HepG2 (cell line): ENCODE measurements around the gene EMC9. TPM values are rescaled to one million over a fixed set of nuclear protein-coding genes. Genes with fewer than 3 reads are reported as not detected.

ENCODE experiments used
- ADNP ChIP-seq: sonication (generic); formaldehyde crosslinking; IDR thresholded peaks from 2 replicates; pipeline ENCODE4 v1.4.0; 2020; ENCODE audit warnings: missing genetic modification reagents
- CEBPG ChIP-seq: IDR thresholded peaks from 2 replicates; pipeline ENCODE4 v1.6.1; 2016
- DZIP1 ChIP-seq: sonication (generic); formaldehyde crosslinking; IDR thresholded peaks from 2 replicates; pipeline ENCODE4 v1.5.0; 2020; ENCODE audit warnings: mild to moderate bottlenecking, missing genetic modification reagents
- FOSL2 ChIP-seq: sonication (generic); formaldehyde crosslinking; IDR thresholded peaks from 2 replicates; pipeline ENCODE4 v1.4.0; 2020; ENCODE audit warnings: missing genetic modification reagents
- MAZ ChIP-seq, 2 experiments: sonication (generic) in 1 of 2; formaldehyde crosslinking in 1 of 2; IDR thresholded peaks; 2 replicates each; pipeline versions ENCODE4 v1.5.0 to v1.6.1; 2012 to 2020; ENCODE audit warnings: low read depth in 2 of 2, mild to moderate bottlenecking in 2 of 2, borderline replicate concordance in 1 of 2, improper control_type of control experiment in 1 of 2, low read length in 1 of 2, missing genetic modification reagents in 1 of 2, moderate library complexity in 1 of 2
- TRIM24 ChIP-seq: sonication (generic); formaldehyde crosslinking; IDR thresholded peaks from 2 replicates; pipeline ENCODE4 v1.8.0; 2022; ENCODE audit warnings: mild to moderate bottlenecking, missing genetic modification reagents
- ZBTB25 ChIP-seq: IDR thresholded peaks from 2 replicates; pipeline ENCODE4 v1.6.1; 2018; ENCODE audit warnings: missing genetic modification reagents
- polyA plus RNA-seq, 8 experiments: library from polyadenylated mRNA; depleted of rRNA in 3 of 8; stranded (reverse) in 7 of 8; unstranded in 1 of 8; fragments of >200 nt; fragmentation: Illumina TruSeq in 4 of 8; extraction: Trizol in 4 of 8; gene quantifications; 2 replicates each; pipeline versions ENCODE4 v1.2.1 to v1.2.3, GENCODE V29; 2011 to 2016; ENCODE audit warnings: low read depth in 4 of 8, missing spikeins in 1 of 8, mixed read lengths in 1 of 8; ENCODE audit not compliant: insufficient read depth in 1 of 8
- total RNA-seq, 5 experiments: library from RNA; depleted of rRNA; stranded (reverse); fragments of >200 nt; fragmentation: Illumina TruSeq; extraction: Trizol; gene quantifications; 2 replicates each; pipeline ENCODE4 v1.2.3, GENCODE V29; 2016; ENCODE audit warnings: low read depth in 1 of 5
- TF ChIP-seq, protein P1 (sequence below): sonication (generic); formaldehyde crosslinking; IDR thresholded peaks from 2 replicates; pipeline ENCODE4 v1.4.0; 2020; ENCODE audit warnings: missing genetic modification reagents
- TF ChIP-seq, protein P2 (sequence below): IDR thresholded peaks from 2 replicates; pipeline ENCODE4 v1.6.1; 2016; ENCODE audit warnings: low read depth
- TF ChIP-seq, protein P3 (sequence below): sonication (generic); formaldehyde crosslinking; IDR thresholded peaks from 2 replicates; pipeline ENCODE4 v1.9.0; 2021; ENCODE audit warnings: missing genetic modification reagents, borderline replicate concordance

EMC9 gene
- total and polyA plus RNA-seq, 2 of the 13 experiments (the other 11 are each of a cell fraction or from before 2014, with no cell fraction given) = 60.5 to 78.7 TPM

- TF ChIP-seq DZIP1 (CRISPR knock-in tag) (no peak), FOSL2 (CRISPR knock-in tag) (0 out of 2 replicates have a peak, but pooled peaks have one; percentile 25), ZBTB25 (0 out of 2 replicates have a peak, but pooled peaks have one; percentile 7), ADNP (no peak), CEBPG (CRISPR knock-in tag) (peak; percentile 90), MAZ (IDR thresholded peaks at IDR 0.05; ENCODE audit: borderline replicate concordance, low read depth, low read length) (no peak), MAZ (CRISPR knock-in tag; IDR thresholded peaks at IDR 0.05; ENCODE audit: low read depth) (no peak), TRIM24 (CRISPR knock-in tag) (no peak)
- TF ChIP-seq, protein P1, sequence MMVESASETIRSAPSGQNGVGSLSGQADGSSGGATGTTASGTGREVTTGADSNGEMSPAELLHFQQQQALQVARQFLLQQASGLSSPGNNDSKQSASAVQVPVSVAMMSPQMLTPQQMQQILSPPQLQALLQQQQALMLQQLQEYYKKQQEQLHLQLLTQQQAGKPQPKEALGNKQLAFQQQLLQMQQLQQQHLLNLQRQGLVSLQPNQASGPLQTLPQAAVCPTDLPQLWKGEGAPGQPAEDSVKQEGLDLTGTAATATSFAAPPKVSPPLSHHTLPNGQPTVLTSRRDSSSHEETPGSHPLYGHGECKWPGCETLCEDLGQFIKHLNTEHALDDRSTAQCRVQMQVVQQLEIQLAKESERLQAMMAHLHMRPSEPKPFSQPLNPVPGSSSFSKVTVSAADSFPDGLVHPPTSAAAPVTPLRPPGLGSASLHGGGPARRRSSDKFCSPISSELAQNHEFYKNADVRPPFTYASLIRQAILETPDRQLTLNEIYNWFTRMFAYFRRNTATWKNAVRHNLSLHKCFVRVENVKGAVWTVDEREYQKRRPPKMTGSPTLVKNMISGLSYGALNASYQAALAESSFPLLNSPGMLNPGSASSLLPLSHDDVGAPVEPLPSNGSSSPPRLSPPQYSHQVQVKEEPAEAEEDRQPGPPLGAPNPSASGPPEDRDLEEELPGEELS = no peak
- TF ChIP-seq, protein P2, sequence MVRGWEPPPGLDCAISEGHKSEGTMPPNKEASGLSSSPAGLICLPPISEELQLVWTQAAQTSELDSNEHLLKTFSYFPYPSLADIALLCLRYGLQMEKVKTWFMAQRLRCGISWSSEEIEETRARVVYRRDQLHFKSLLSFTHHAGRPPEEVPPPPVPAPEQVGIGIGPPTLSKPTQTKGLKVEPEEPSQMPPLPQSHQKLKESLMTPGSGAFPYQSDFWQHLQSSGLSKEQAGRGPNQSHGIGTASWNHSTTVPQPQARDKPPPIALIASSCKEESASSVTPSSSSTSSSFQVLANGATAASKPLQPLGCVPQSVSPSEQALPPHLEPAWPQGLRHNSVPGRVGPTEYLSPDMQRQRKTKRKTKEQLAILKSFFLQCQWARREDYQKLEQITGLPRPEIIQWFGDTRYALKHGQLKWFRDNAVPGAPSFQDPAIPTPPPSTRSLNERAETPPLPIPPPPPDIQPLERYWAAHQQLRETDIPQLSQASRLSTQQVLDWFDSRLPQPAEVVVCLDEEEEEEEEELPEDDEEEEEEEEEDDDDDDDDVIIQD (CRISPR knock-in tag) = peak; percentile 24; the same call in 1 of the 2 replicates
- TF ChIP-seq, protein P3, sequence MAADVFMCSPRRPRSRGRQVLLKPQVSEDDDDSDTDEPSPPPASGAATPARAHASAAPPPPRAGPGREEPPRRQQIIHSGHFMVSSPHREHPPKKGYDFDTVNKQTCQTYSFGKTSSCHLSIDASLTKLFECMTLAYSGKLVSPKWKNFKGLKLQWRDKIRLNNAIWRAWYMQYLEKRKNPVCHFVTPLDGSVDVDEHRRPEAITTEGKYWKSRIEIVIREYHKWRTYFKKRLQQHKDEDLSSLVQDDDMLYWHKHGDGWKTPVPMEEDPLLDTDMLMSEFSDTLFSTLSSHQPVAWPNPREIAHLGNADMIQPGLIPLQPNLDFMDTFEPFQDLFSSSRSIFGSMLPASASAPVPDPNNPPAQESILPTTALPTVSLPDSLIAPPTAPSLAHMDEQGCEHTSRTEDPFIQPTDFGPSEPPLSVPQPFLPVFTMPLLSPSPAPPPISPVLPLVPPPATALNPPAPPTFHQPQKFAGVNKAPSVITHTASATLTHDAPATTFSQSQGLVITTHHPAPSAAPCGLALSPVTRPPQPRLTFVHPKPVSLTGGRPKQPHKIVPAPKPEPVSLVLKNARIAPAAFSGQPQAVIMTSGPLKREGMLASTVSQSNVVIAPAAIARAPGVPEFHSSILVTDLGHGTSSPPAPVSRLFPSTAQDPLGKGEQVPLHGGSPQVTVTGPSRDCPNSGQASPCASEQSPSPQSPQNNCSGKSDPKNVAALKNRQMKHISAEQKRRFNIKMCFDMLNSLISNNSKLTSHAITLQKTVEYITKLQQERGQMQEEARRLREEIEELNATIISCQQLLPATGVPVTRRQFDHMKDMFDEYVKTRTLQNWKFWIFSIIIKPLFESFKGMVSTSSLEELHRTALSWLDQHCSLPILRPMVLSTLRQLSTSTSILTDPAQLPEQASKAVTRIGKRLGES (CRISPR knock-in tag) = no peak
- TF ChIP-seq, all 625 proteins: peak for 46
Observed at GRCh38 chr14:24110060-24110459, 31.3 kb downstream of the EMC9 start (continued).
